Nephron progenitor cell (in vitro differentiated cells): ENCODE measurements around the gene C2orf49.

ENCODE experiments used
- DNase-seq: peaks from one replicate; pipeline ENCODE4 v3.0.0; 2021
- H3K27ac Mint-ChIP-seq: 2 replicates; pipeline ENCODE4 v1.8.0; 2021; ENCODE audit warnings: mild to moderate bottlenecking, moderate library complexity, mixed read lengths
- H3K27me3 Mint-ChIP-seq: 2 replicates; pipeline ENCODE4 v1.8.0; 2021; ENCODE audit warnings: mild to moderate bottlenecking, low read depth, mixed read lengths; ENCODE audit not compliant: poor library complexity
- H3K36me3 Mint-ChIP-seq: 2 replicates; pipeline ENCODE4 v1.8.0; 2021; ENCODE audit warnings: low read depth, mixed read lengths
- H3K4me1 Mint-ChIP-seq: 2 replicates; pipeline ENCODE4 v1.8.0; 2021; ENCODE audit warnings: mixed read lengths
- H3K4me3 Mint-ChIP-seq: 2 replicates; pipeline ENCODE4 v1.8.0; 2021; ENCODE audit warnings: mild to moderate bottlenecking, moderate library complexity, mixed read lengths
- H3K9me3 Mint-ChIP-seq: 2 replicates; pipeline ENCODE4 v1.8.0; 2021; ENCODE audit warnings: mild to moderate bottlenecking, moderate library complexity, mixed read lengths
- TF ChIP-seq, protein P1 (sequence below): fragments of 200-600 bp; sonication (generic); IDR thresholded peaks from 2 replicates; pipeline ENCODE4 v1.5.0; 2021; ENCODE audit warnings: antibody characterized with exemption

Gene C2orf49

DNA sequence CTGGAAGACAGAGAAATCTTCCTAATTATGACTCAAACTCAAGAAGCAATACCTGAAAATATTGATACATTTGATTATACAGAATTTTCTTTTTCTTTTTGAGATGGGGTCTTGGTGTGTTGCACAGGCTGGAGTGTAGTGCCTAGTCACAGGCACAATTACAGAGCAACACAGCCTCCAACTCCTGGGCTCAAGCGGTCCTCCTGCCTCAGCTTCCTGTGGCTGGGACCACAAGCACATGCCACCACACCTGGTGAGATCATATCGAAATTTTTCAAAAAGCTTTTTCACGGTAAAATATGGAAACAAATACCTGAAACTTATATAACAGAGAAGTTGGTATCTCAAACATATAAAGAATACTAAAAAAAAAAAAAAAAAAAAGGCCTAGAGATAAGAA is 35.7 kb upstream of the C2orf49 start:
- Mint-ChIP-seq H3K27ac (no peak overlapping the region), H3K4me1 (no peaks in the 10 kb centered on the region), H3K36me3 (peaks cover 21% of the 10 kb centered on the region), H3K27me3 (peaks cover under 1% of the 10 kb centered on the region), H3K9me3 (no peaks in the 10 kb centered on the region), H3K4me3 (no peak overlapping the region)
- TF ChIP-seq, protein P1, sequence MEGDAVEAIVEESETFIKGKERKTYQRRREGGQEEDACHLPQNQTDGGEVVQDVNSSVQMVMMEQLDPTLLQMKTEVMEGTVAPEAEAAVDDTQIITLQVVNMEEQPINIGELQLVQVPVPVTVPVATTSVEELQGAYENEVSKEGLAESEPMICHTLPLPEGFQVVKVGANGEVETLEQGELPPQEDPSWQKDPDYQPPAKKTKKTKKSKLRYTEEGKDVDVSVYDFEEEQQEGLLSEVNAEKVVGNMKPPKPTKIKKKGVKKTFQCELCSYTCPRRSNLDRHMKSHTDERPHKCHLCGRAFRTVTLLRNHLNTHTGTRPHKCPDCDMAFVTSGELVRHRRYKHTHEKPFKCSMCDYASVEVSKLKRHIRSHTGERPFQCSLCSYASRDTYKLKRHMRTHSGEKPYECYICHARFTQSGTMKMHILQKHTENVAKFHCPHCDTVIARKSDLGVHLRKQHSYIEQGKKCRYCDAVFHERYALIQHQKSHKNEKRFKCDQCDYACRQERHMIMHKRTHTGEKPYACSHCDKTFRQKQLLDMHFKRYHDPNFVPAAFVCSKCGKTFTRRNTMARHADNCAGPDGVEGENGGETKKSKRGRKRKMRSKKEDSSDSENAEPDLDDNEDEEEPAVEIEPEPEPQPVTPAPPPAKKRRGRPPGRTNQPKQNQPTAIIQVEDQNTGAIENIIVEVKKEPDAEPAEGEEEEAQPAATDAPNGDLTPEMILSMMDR, result no peak
- DNase-seq, result no peak

DNA sequence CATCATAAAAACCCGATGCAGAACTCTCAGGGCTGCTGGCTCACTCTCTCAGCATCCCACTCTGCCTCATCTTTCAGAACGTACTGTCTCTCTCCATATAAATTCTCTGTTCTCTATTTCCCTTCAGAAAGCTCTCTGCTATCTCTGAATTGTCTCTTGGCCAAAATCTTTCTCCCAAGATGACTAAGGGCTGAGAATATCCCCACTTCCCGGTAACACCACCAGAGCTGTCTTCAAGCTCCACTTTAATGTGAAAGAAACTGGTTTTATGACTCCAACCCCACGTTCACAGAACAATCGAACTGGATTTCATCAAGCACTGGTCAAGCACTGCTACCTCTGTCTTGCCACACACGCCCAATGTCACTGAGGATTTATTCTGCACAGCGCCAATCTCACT is 30.2 kb upstream of the C2orf49 start:
- Mint-ChIP-seq H3K9me3 (no peaks in the 10 kb centered on the region), H3K4me3 (no peak overlapping the region), H3K4me1 (peaks cover 9% of the 10 kb centered on the region), H3K27ac (no peak overlapping the region), H3K27me3 (peaks cover 8% of the 10 kb centered on the region), H3K36me3 (peaks cover 32% of the 10 kb centered on the region)
- no peak for DNase-seq
- TF ChIP-seq, protein P1, result no peak

DNA sequence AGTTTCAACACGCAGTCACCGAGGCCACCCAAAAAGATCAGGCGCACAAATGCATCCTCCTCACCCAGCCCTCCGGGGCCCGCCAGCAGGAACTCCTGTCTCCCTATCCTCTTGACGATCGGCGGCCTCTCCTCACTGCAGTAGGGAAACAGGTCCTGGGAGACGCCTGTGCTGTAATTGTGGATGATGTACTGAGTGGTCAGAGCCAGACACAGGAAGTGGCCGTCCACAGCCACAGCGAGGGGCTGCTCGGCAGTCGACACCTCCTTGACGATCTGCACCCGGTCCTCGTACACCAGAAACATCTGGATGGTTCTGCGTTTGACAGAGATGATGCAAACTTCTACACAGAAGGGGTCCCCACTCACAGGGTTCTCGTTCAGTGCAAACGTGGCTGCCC is 29.8 kb upstream of the C2orf49 start:
- no peak for DNase-seq
- H3K27ac Mint-ChIP-seq, result peak overlapping the region; percentile 63
- peaks cover 8% of the 10 kb centered on the region for H3K27me3 Mint-ChIP-seq
- no peak overlapping the region for H3K4me3 Mint-ChIP-seq
- peaks cover 32% of the 10 kb centered on the region for H3K36me3 Mint-ChIP-seq
- no peaks in the 10 kb centered on the region for H3K9me3 Mint-ChIP-seq
- peaks cover 9% of the 10 kb centered on the region for H3K4me1 Mint-ChIP-seq
- TF ChIP-seq, protein P1, result no peak

DNA sequence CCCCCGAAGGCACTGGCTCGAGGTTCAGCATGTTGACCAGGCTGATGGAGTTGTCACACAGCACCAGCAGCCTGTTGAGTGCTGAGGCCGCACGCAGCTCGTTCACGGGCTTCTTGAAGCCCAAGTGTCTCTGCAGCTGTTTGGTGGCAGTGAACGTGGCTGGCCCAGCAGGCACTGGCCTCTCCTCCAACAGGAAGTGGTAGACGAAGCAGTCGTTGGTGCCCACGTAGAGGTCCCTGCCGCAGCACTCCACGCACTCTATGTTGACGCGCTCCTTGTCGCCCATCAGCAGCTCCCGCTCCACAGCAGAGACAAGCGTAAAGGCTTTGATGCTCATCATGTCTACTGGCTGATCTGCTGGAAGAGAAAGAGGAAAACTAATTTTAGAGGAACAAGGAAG is 29.4 kb upstream of the C2orf49 start:
- no peaks in the 10 kb centered on the region for H3K9me3 Mint-ChIP-seq
- peak overlapping the region; percentile 63 for H3K27ac Mint-ChIP-seq
- H3K36me3 Mint-ChIP-seq, result peaks cover 32% of the 10 kb centered on the region
- DNase-seq, result no peak
- H3K4me1 Mint-ChIP-seq, result peaks cover 9% of the 10 kb centered on the region
- TF ChIP-seq, protein P1, result no peak
- no peak overlapping the region for H3K4me3 Mint-ChIP-seq
- H3K27me3 Mint-ChIP-seq, result peaks cover 8% of the 10 kb centered on the region

DNA sequence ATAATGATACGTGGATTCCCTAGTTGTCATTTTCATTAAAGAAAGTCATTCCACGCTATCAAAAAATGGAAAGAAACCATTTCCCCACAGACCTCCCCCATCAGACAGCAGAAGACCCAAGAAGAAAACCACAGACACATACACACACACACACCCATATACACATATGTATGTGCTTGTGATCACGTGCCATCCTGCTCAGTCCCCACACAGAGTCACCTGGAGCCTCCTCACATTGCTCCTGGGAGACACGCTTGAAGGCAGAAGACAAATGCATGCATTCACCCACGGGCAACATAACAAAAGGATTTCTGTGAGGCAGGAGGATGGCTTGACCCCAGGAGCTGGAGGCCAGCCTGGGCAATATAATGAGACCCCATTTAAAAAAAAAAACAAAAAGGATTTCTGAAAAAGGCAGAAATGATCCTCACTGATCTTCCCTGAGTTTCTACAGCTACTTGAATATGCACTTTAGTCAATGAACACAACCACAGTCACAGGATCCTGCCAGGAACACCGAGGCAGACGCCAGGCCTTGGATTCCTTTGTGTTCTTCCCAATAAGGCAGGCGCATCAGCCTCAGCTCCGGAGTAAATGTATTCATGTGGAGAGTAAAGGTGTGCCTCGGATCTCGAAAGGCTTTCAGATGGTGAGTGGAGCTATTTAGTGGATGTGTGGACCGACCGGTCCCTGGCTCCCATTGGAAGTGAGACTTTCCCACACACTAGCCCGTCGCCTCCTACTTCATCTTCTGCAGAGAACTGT is 28.8 kb upstream of the C2orf49 start:
- H3K27ac Mint-ChIP-seq, result peak overlapping the region; percentile 63
- peaks cover 32% of the 10 kb centered on the region for H3K36me3 Mint-ChIP-seq
- no peaks in the 10 kb centered on the region for H3K9me3 Mint-ChIP-seq
- H3K27me3 Mint-ChIP-seq, result peaks cover 8% of the 10 kb centered on the region
- no peak for DNase-seq
- peaks cover 9% of the 10 kb centered on the region for H3K4me1 Mint-ChIP-seq
- H3K4me3 Mint-ChIP-seq, result no peak overlapping the region
- TF ChIP-seq, protein P1, result no peak

DNA sequence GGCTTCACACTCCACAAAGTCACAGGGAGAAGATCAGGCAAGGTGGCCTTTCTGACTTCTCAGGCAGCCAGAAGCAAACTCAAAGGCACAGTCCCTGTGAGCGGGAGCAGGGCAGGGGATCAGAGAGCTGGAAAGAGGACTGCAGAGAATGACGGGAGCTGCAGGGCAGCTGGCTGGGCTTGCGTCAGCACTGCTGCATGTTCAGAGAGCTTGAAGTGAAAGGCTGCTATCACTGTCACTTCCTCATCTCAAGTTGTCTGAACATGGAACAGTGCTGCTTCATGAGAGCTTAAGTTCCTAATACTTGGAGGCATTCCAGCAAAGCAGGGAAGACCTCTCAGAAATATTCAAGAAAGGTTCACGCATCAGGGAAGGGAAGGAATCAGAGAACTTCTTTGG is 28.2 kb upstream of the C2orf49 start:
- no peaks in the 10 kb centered on the region for H3K9me3 Mint-ChIP-seq
- peaks cover 8% of the 10 kb centered on the region for H3K27me3 Mint-ChIP-seq
- peak overlapping the region; percentile 11 for H3K27ac Mint-ChIP-seq
- peaks cover 32% of the 10 kb centered on the region for H3K36me3 Mint-ChIP-seq
- TF ChIP-seq, protein P1, result no peak
- H3K4me1 Mint-ChIP-seq, result peaks cover 9% of the 10 kb centered on the region
- no peak overlapping the region for H3K4me3 Mint-ChIP-seq
- DNase-seq, result no peak
